HUES6 (cell line): ENCODE results near the gene PDPN.

Experiments
- H3K27ac ChIP-seq: 2 replicates; pipeline ENCODE4 v1.7.0; 2013; ENCODE audit warnings: low read depth, mild to moderate bottlenecking, low read length, inconsistent platforms
- H3K27me3 ChIP-seq: 2 replicates; pipeline ENCODE4 v1.6.1; 2013; ENCODE audit warnings: low read length; ENCODE audit not compliant: control insufficient read depth, insufficient read depth
- H3K36me3 ChIP-seq: 2 replicates; pipeline ENCODE4 v1.6.1; 2013; ENCODE audit warnings: low read length; ENCODE audit not compliant: control insufficient read depth, insufficient read depth
- H3K4me1 ChIP-seq: 2 replicates; pipeline ENCODE4 v1.6.1; 2013; ENCODE audit warnings: low read length; ENCODE audit not compliant: control insufficient read depth, insufficient read depth
- H3K4me3 ChIP-seq: 2 replicates; pipeline ENCODE4 v1.5.1; 2013; ENCODE audit warnings: low read depth, low read length
- H3K9ac ChIP-seq: one replicate; pipeline ENCODE4 v1.6.1; 2013; ENCODE audit warnings: mild to moderate bottlenecking, low read length
- H3K9me3 ChIP-seq: 2 replicates; pipeline ENCODE4 v1.6.1; 2013; ENCODE audit warnings: low read depth, low read length; ENCODE audit not compliant: control insufficient read depth, insufficient read depth

Gene PDPN

GRCh38 chr1:13583595-13583965 lies at the start of gene PDPN:
TSS of gene PDPN (plus strand) at chr1:13583832. CDS start at chr1:13584034, 202 bp downstream.
- H3K9me3 ChIP-seq = no peaks in the 10 kb centered on the region
- H3K4me1 ChIP-seq = peaks cover 36% of the 10 kb centered on the region
- peak within 1 kb of the TSS; percentile 79 for H3K9ac ChIP-seq
- no peaks in the 10 kb centered on the region for H3K36me3 ChIP-seq
- peaks cover 12% of the 10 kb centered on the region; the same call in 1 of the 2 replicates for H3K27me3 ChIP-seq
- H3K27ac ChIP-seq = peak within 1 kb of the TSS; percentile 67
- H3K4me3 ChIP-seq = peak within 1 kb of the TSS; percentile 95

GRCh38 chr1:13535227-13535626 lies 48.4 kb upstream of the PDPN start:
- no peak overlapping the region for H3K27ac ChIP-seq

GRCh38 chr1:13536571-13536970 lies 47.1 kb upstream of the PDPN start:
- Histone ChIP-seq H3K9me3 (no peaks in the 10 kb centered on the region), H3K4me3 (no peak overlapping the region), H3K4me1 (no peaks in the 10 kb centered on the region)

More at GRCh38 chr1:13535227-13535626, 48.4 kb upstream of the PDPN start:
- Histone ChIP-seq H3K36me3 (no peaks in the 10 kb centered on the region), H3K4me3 (no peak overlapping the region), H3K4me1 (no peaks in the 10 kb centered on the region), H3K9me3 (no peaks in the 10 kb centered on the region), H3K9ac (no peak overlapping the region), H3K27me3 (no peaks in the 10 kb centered on the region)

GRCh38 chr1:13538832-13539231 lies 44.8 kb upstream of the PDPN start:
- no peaks in the 10 kb centered on the region for H3K9me3 ChIP-seq
- no peaks in the 10 kb centered on the region for H3K4me1 ChIP-seq
- H3K9ac ChIP-seq = no peak overlapping the region
- no peak overlapping the region for H3K27ac ChIP-seq
- H3K36me3 ChIP-seq = no peaks in the 10 kb centered on the region
- no peaks in the 10 kb centered on the region for H3K27me3 ChIP-seq
- no peak overlapping the region for H3K4me3 ChIP-seq

More at GRCh38 chr1:13536571-13536970, 47.1 kb upstream of the PDPN start:
- Histone ChIP-seq H3K27ac (no peak overlapping the region), H3K36me3 (no peaks in the 10 kb centered on the region), H3K27me3 (no peaks in the 10 kb centered on the region), H3K9ac (no peak overlapping the region)

GRCh38 chr1:13539683-13540082 lies 43.9 kb upstream of the PDPN start:
- Histone ChIP-seq H3K4me3 (no peak overlapping the region), H3K9me3 (no peaks in the 10 kb centered on the region), H3K27ac (no peak overlapping the region), H3K4me1 (no peaks in the 10 kb centered on the region), H3K9ac (no peak overlapping the region), H3K27me3 (no peaks in the 10 kb centered on the region), H3K36me3 (no peaks in the 10 kb centered on the region)

- Histone ChIP-seq H3K4me3 (no peak overlapping the region), H3K9me3 (no peaks in the 10 kb centered on the region), H3K9ac (no peak overlapping the region), H3K4me1 (no peaks in the 10 kb centered on the region), H3K36me3 (no peaks in the 10 kb centered on the region), H3K27ac (no peak overlapping the region), H3K27me3 (no peaks in the 10 kb centered on the region)
Observed at GRCh38 chr1:13540866-13541265, 42.8 kb upstream of the PDPN start.

GRCh38 chr1:13541435-13542215 lies 42.0 kb upstream of the PDPN start:
- Histone ChIP-seq H3K4me1 (no peaks in the 10 kb centered on the region), H3K27ac (no peak overlapping the region), H3K9me3 (no peaks in the 10 kb centered on the region)

GRCh38 chr1:13543451-13544220 lies 40.0 kb upstream of the PDPN start:
- Histone ChIP-seq H3K9me3 (no peaks in the 10 kb centered on the region), H3K9ac (no peak overlapping the region), H3K27ac (no peak overlapping the region), H3K4me3 (no peak overlapping the region), H3K4me1 (no peaks in the 10 kb centered on the region), H3K27me3 (no peaks in the 10 kb centered on the region; the same call in 1 of the 2 replicates), H3K36me3 (no peaks in the 10 kb centered on the region)

More at GRCh38 chr1:13541435-13542215, 42.0 kb upstream of the PDPN start:
- H3K9ac ChIP-seq = no peak overlapping the region
- H3K27me3 ChIP-seq = no peaks in the 10 kb centered on the region
- H3K36me3 ChIP-seq = no peaks in the 10 kb centered on the region
- H3K4me3 ChIP-seq = no peak overlapping the region

- Histone ChIP-seq H3K9ac (no peak overlapping the region), H3K4me1 (no peaks in the 10 kb centered on the region), H3K36me3 (no peaks in the 10 kb centered on the region), H3K27me3 (no peaks in the 10 kb centered on the region; the same call in 1 of the 2 replicates), H3K4me3 (no peak overlapping the region), H3K9me3 (no peaks in the 10 kb centered on the region), H3K27ac (no peak overlapping the region)
Observed at GRCh38 chr1:13544221-13544556, 39.4 kb upstream of the PDPN start.

GRCh38 chr1:13546791-13547190 lies 36.8 kb upstream of the PDPN start:
- no peak overlapping the region for H3K27ac ChIP-seq
- no peak overlapping the region for H3K9ac ChIP-seq
- no peaks in the 10 kb centered on the region for H3K9me3 ChIP-seq
- H3K36me3 ChIP-seq = no peaks in the 10 kb centered on the region
- no peaks in the 10 kb centered on the region; the same call in 1 of the 2 replicates for H3K27me3 ChIP-seq
- no peaks in the 10 kb centered on the region; the same call in 1 of the 2 replicates for H3K4me1 ChIP-seq
- no peak overlapping the region for H3K4me3 ChIP-seq

GRCh38 chr1:13548281-13548680 lies 35.4 kb upstream of the PDPN start:
- H3K36me3 ChIP-seq = no peaks in the 10 kb centered on the region
- no peak overlapping the region for H3K9ac ChIP-seq
- no peak overlapping the region for H3K4me3 ChIP-seq
- H3K27me3 ChIP-seq = no peaks in the 10 kb centered on the region; the same call in 1 of the 2 replicates
- no peaks in the 10 kb centered on the region for H3K9me3 ChIP-seq
- no peaks in the 10 kb centered on the region; the same call in 1 of the 2 replicates for H3K4me1 ChIP-seq
- no peak overlapping the region for H3K27ac ChIP-seq
